Mesothelial cell of epicardium (in vitro differentiated cells): ENCODE data around the gene HSPA1A. TPM values are rescaled to one million over a fixed set of nuclear protein-coding genes. Genes with fewer than 3 reads are reported as not detected.
"Not testable (repeated sequence)": the region's sequence is repeated elsewhere in the genome, so short reads cannot be mapped to it uniquely, and the experiment has no call there.

Experiments used
- DNase-seq, 2 experiments: peaks; one replicate each; pipeline ENCODE4 v3.0.0; 2021; ENCODE audit warnings: low spot score in 2 of 2; ENCODE audit not compliant: unreplicated experiment in 2 of 2
- H3K27ac Mint-ChIP-seq: 2 replicates; pipeline ENCODE4 v1.8.0; 2021; ENCODE audit warnings: mixed read lengths
- H3K27me3 Mint-ChIP-seq: 2 replicates; pipeline ENCODE4 v1.8.0; 2021; ENCODE audit warnings: low read depth, mixed read lengths
- H3K36me3 Mint-ChIP-seq: 2 replicates; pipeline ENCODE4 v1.8.0; 2021; ENCODE audit warnings: mixed read lengths
- H3K4me1 Mint-ChIP-seq: 2 replicates; pipeline ENCODE4 v1.8.0; 2021; ENCODE audit warnings: mixed read lengths
- H3K4me3 Mint-ChIP-seq: 2 replicates; pipeline ENCODE4 v1.8.0; 2021; ENCODE audit warnings: mild to moderate bottlenecking, moderate library complexity, mixed read lengths
- H3K9me3 Mint-ChIP-seq: 2 replicates; pipeline ENCODE4 v1.8.0; 2021; ENCODE audit warnings: mixed read lengths
- total RNA-seq: library from RNA; stranded (reverse); gene quantifications from 3 replicates; pipeline ENCODE4 v1.2.1, GENCODE V29; 2021
- TF ChIP-seq, protein P1 (sequence below): fragments of 200-600 bp; sonication (generic); IDR thresholded peaks from one replicate; pipeline ENCODE4 v1.5.0; 2021; ENCODE audit warnings: antibody characterized with exemption; ENCODE audit not compliant: unreplicated experiment

Gene HSPA1A
- total RNA-seq, 1 donor from 2014 or later, result 70.1 TPM

DNA sequence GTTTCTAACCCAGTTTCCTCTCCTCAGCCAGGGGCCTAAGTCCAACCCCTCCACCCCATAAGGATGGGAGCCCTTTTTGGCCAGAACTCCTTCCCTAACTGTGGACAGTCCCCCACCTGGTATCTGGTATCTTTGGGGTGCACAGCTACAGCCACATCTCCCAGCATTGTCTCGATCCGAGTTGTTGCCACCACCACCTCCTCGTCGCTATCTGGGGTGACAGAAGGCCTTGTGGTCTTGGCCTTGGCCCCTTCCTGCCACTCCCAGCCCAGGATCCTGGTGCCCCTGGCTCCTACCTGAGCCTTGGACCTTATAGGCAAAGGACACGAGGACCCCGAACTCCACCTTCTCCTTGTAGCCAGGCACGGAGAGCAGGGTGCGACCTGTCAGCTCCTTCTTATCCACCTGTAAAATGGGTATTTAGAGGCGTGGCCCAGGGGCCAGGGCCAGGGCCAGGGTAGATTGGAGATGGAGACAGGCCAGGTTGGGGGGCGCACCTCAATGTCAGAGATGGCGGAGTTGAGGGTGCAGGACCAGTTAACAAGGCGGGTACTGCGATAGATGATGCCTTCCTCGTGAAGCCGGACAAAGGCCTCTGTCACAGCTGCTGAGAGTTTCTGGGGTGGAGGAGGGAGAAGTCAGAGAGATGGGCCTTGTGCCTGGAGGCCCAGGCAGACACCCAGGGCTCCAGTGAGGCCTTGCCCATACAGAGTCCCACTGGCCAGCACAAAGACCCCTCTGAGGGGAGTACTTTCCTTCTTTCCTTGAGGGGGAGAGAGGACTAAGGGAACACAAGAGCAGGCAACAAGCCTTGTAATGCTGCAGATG lies 31.0 kb upstream of the HSPA1A start:
- no peak for DNase-seq
- no peaks in the 10 kb centered on the region for H3K9me3 Mint-ChIP-seq
- H3K4me3 Mint-ChIP-seq, result no peak overlapping the region
- no peak overlapping the region for H3K27ac Mint-ChIP-seq
- TF ChIP-seq, protein P1, sequence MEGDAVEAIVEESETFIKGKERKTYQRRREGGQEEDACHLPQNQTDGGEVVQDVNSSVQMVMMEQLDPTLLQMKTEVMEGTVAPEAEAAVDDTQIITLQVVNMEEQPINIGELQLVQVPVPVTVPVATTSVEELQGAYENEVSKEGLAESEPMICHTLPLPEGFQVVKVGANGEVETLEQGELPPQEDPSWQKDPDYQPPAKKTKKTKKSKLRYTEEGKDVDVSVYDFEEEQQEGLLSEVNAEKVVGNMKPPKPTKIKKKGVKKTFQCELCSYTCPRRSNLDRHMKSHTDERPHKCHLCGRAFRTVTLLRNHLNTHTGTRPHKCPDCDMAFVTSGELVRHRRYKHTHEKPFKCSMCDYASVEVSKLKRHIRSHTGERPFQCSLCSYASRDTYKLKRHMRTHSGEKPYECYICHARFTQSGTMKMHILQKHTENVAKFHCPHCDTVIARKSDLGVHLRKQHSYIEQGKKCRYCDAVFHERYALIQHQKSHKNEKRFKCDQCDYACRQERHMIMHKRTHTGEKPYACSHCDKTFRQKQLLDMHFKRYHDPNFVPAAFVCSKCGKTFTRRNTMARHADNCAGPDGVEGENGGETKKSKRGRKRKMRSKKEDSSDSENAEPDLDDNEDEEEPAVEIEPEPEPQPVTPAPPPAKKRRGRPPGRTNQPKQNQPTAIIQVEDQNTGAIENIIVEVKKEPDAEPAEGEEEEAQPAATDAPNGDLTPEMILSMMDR, result no peak
- peaks cover 22% of the 10 kb centered on the region for H3K36me3 Mint-ChIP-seq
- H3K4me1 Mint-ChIP-seq, result no peaks in the 10 kb centered on the region
- H3K27me3 Mint-ChIP-seq, result no peaks in the 10 kb centered on the region

DNA sequence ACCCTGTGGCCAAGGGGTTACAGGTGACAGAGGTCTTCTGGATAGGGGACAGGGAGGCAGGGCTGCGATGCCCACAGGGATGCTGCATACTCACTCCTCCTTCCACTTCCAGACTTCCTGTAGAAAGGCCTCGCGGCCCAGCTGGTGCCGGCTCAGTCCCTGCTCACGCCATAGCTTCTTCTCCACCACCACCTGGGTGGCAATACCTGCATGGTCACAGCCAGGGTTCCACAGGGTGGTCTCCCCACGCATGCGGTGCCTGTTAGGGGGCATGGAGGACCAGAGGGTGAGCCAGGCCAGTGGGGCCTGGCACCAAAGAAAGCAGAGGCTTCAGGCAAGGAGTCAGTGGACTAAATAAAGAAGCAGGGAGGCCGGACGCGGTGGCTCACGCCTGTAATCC lies 29.9 kb upstream of the HSPA1A start:
- no peaks in the 10 kb centered on the region for H3K4me1 Mint-ChIP-seq
- no peak overlapping the region for H3K27ac Mint-ChIP-seq
- no peak overlapping the region for H3K4me3 Mint-ChIP-seq
- H3K27me3 Mint-ChIP-seq, result no peaks in the 10 kb centered on the region
- H3K36me3 Mint-ChIP-seq, result peaks cover 25% of the 10 kb centered on the region
- no peak for DNase-seq
- H3K9me3 Mint-ChIP-seq, result no peaks in the 10 kb centered on the region
- TF ChIP-seq, protein P1, result no peak

DNA sequence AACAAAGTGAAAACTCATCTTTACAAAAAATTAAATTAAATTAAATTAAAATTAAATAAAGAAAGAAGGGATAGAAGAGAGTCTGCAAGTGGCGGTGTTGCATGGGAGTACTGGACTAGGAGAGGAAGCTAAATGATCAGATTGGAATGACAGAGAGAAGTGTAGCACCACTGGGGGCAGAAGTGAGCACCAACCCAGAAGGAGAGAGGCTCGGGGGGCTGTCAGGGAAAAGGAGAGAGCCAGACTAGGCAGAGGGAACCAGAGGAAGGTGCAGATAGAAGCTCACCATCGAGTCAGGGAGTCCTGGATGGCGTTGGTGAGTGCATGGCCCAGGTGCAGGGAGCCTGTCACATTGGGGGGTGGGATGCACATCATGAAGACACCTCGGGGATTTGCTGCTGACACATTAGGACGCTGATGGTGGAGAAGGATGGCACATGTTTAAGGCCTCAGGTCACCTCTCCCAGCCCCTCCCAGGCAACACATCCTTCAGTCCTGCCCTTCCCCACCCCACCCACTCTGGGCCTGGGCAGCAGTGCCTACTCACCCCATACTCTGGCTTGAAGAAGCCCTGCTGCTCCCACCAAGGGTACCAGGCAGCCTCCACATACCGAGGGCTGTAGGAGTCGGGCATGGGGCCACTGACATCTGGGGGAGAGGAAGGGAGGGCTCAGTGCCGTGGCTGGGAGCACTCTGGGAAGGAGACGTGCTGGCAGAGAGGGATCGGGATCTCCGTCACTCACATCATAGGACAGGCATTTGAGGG lies 23.8 kb upstream of the HSPA1A start:
- no peaks in the 10 kb centered on the region for H3K9me3 Mint-ChIP-seq
- H3K4me3 Mint-ChIP-seq, result no peak overlapping the region
- peaks cover 8% of the 10 kb centered on the region for H3K36me3 Mint-ChIP-seq
- H3K27ac Mint-ChIP-seq, result no peak overlapping the region
- peaks cover 12% of the 10 kb centered on the region for H3K4me1 Mint-ChIP-seq
- peak in 1 of 2 experiments; percentile 73 for DNase-seq
- H3K27me3 Mint-ChIP-seq, result no peaks in the 10 kb centered on the region
- TF ChIP-seq, protein P1, result peak; percentile 47

DNA sequence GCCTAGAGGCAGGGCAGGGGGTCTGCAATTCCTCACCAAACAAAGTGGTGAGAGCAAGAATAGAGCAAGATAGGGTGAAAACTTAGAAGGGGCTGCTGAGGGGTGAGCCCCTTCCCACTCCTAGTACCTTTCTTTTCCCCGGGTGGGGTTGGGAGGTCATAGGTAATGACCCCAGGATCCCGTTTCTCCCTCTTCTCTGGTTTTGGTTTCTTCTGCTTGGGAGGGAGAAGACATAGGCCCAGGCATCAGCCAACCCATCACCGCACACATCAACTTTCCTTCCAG lies 23.3 kb upstream of the HSPA1A start:
- no peak overlapping the region for H3K4me3 Mint-ChIP-seq
- H3K4me1 Mint-ChIP-seq, result peaks cover 12% of the 10 kb centered on the region

DNA sequence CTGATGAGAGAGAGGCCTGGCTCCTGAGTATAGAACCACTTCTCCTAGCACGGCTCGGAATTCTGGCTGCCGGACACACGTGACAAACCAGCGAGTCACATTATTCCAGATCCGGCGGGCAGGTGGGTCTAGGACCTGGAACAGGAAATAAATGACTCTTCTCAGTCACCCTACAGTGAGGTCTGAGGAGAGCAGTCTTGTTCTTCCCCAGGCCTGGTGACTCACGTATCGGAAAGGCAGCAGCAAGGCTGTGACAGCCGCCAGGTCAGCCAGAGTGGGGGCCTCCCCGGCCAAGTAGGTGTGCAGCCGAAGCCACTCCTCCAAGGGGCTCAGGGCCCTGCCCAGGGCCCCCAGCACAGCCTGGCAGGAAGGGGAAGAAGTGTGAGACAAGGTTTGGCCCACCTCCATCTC lies 22.6 kb upstream of the HSPA1A start:
- Mint-ChIP-seq H3K27me3 (no peaks in the 10 kb centered on the region), H3K4me3 (no peak overlapping the region), H3K9me3 (no peaks in the 10 kb centered on the region), H3K36me3 (peaks cover 10% of the 10 kb centered on the region), H3K4me1 (peaks cover 12% of the 10 kb centered on the region), H3K27ac (no peak overlapping the region)
- no peak for DNase-seq
- TF ChIP-seq, protein P1, result no peak

More for the DNA sequence above, 23.3 kb upstream of the HSPA1A start:
- H3K27me3 Mint-ChIP-seq, result no peaks in the 10 kb centered on the region
- peaks cover 8% of the 10 kb centered on the region for H3K36me3 Mint-ChIP-seq
- DNase-seq, result no peak
- H3K9me3 Mint-ChIP-seq, result no peaks in the 10 kb centered on the region
- TF ChIP-seq, protein P1, result no peak
- no peak overlapping the region for H3K27ac Mint-ChIP-seq

DNA sequence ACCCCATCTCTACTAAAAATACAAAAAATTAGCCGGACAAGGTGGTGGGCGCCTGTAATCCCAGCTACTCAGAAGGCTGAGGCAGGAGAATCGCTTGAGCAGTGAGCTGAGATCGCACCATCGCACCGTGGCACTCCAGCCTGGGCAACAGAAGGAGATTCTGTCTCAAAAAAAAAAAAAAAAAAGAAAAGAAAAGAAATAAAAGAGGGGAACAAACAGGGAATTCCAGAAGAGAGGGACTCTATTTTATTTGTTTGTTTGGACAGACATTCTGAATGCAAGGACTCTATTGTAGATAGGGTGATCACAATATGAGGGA lies 21.5 kb upstream of the HSPA1A start:
- Mint-ChIP-seq H3K27ac (peak overlapping the region; percentile 67), H3K4me1 (peaks cover 12% of the 10 kb centered on the region), H3K36me3 (peaks cover 11% of the 10 kb centered on the region), H3K4me3 (peak overlapping the region; percentile 99)
- DNase-seq, H3K27me3 Mint-ChIP-seq, H3K9me3 Mint-ChIP-seq: not testable (repeated sequence)
